Measurements from ENCODE around the gene MCTP1. TPM values are rescaled to one million over a fixed set of nuclear protein-coding genes. Genes with fewer than 3 reads are reported as not detected.

Gene MCTP1
- total RNA-seq, 4 donors from 2014 or later: 5.4 to 22.1 (median 5.8) TPM

DNA sequence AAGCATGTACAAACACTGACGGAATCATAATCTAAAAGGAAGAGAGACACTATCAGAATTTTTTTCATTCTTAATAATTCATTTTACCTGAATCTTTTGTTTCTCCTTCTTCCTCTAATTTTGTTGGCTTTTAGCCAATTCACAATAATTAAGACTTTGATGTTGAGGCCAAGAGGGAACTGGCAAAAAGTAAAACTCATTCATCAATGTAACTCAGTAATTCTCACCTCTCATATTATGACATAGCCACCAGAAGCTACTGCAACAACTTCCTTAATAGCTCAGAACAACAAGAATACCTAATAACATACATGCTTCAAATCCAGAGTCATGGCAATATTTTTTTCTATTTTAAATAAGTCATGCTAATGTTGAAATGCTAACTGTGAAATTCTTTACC lies 64.5 kb downstream of the MCTP1 start:
- no peak for DNase-seq
- no peaks in the 10 kb centered on the region for H3K9me3 ChIP-seq
- intact Hi-C loops (cut with DNase I; ENCODE audit: low total_unique reads) (no loop called here), in situ Hi-C loops (cut with MboI; ENCODE audit: low sequenced_read_pairs in 4 of 4) (no loop called here)
- H3K4me3 ChIP-seq: no peak overlapping the region
- TF ChIP-seq POLR2A (IDR thresholded peaks at IDR 0.05): no peak
- TF ChIP-seq, protein P1, sequence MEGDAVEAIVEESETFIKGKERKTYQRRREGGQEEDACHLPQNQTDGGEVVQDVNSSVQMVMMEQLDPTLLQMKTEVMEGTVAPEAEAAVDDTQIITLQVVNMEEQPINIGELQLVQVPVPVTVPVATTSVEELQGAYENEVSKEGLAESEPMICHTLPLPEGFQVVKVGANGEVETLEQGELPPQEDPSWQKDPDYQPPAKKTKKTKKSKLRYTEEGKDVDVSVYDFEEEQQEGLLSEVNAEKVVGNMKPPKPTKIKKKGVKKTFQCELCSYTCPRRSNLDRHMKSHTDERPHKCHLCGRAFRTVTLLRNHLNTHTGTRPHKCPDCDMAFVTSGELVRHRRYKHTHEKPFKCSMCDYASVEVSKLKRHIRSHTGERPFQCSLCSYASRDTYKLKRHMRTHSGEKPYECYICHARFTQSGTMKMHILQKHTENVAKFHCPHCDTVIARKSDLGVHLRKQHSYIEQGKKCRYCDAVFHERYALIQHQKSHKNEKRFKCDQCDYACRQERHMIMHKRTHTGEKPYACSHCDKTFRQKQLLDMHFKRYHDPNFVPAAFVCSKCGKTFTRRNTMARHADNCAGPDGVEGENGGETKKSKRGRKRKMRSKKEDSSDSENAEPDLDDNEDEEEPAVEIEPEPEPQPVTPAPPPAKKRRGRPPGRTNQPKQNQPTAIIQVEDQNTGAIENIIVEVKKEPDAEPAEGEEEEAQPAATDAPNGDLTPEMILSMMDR (IDR thresholded peaks at IDR 0.05 in 4 of 5, conservative IDR thresholded peaks at IDR 0.05 in 1 of 5): no peak
- H3K27me3 ChIP-seq: no peaks in the 10 kb centered on the region
- H3K36me3 ChIP-seq: no peaks in the 10 kb centered on the region
- no peaks in the 10 kb centered on the region for H3K4me1 ChIP-seq
- no peak for ATAC-seq
- H3K27ac ChIP-seq: no peak overlapping the region

GRCh38 chr5:95219411-95219810 lies 65.5 kb downstream of the MCTP1 start:
- no peak for TF ChIP-seq POLR2A (IDR thresholded peaks at IDR 0.05)
- TF ChIP-seq, protein P1 (IDR thresholded peaks at IDR 0.05 in 4 of 5, conservative IDR thresholded peaks at IDR 0.05 in 1 of 5): no peak
- Histone ChIP-seq H3K4me3 (no peak overlapping the region), H3K27ac (no peak overlapping the region), H3K4me1 (no peaks in the 10 kb centered on the region), H3K9me3 (no peaks in the 10 kb centered on the region), H3K36me3 (no peaks in the 10 kb centered on the region), H3K27me3 (no peaks in the 10 kb centered on the region)
- in situ Hi-C loops (cut with MboI; ENCODE audit: low sequenced_read_pairs in 4 of 4): no loop called here
- intact Hi-C loops (cut with DNase I; ENCODE audit: low total_unique reads): no loop called here
- ATAC-seq (no peak), DNase-seq (no peak)

DNA sequence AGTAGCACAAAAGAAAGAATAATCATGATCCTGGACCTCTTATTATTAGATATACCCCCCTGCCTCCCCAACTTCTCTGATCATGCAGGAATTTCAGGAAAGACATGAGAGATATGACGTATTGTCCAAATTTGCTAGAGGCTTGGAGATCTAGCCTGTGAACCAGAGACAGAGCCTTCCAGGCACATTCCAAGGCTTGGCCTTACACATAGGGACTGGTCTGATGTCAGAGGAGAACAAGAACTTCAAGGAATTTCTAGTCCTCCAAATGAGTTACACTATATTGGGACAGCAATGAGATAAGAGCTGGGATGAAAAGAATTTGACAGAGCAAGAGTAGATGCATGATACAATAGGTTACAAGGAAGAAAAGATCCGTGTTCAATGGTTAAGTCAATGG lies 67.0 kb downstream of the MCTP1 start:
- intact Hi-C loops (cut with DNase I; ENCODE audit: low total_unique reads): no loop called here
- no peak overlapping the region for H3K4me3 ChIP-seq
- no peaks in the 10 kb centered on the region for H3K36me3 ChIP-seq
- TF ChIP-seq, protein P1 (IDR thresholded peaks at IDR 0.05 in 4 of 5, conservative IDR thresholded peaks at IDR 0.05 in 1 of 5): no peak
- TF ChIP-seq POLR2A (IDR thresholded peaks at IDR 0.05): no peak
- in situ Hi-C loops (cut with MboI; ENCODE audit: low sequenced_read_pairs in 4 of 4): no loop called here
- no peak for DNase-seq
- no peaks in the 10 kb centered on the region for H3K9me3 ChIP-seq
- H3K4me1 ChIP-seq: no peaks in the 10 kb centered on the region
- no peaks in the 10 kb centered on the region for H3K27me3 ChIP-seq
- H3K27ac ChIP-seq: no peak overlapping the region
- no peak for ATAC-seq

- no peak overlapping the region for H3K27ac ChIP-seq
- H3K4me3 ChIP-seq: no peak overlapping the region
- DNase-seq (no peak), ATAC-seq (no peak)
- H3K27me3 ChIP-seq: no peaks in the 10 kb centered on the region
- no peaks in the 10 kb centered on the region for H3K36me3 ChIP-seq
- intact Hi-C loops (cut with DNase I; ENCODE audit: low total_unique reads): no loop called here
- H3K9me3 ChIP-seq: no peaks in the 10 kb centered on the region
- H3K4me1 ChIP-seq: no peaks in the 10 kb centered on the region
- in situ Hi-C loops (cut with MboI; ENCODE audit: low sequenced_read_pairs in 4 of 4): no loop called here
- TF ChIP-seq POLR2A (IDR thresholded peaks at IDR 0.05): no peak
- TF ChIP-seq, protein P1 (IDR thresholded peaks at IDR 0.05 in 4 of 5, conservative IDR thresholded peaks at IDR 0.05 in 1 of 5): no peak
Measured at GRCh38 chr5:95217351-95217750, 67.5 kb downstream of the MCTP1 start.
